LNCaP clone FGC (cell line): ENCODE measurements around the gene FER.
"Not testable (repeated sequence)": the region's sequence is repeated elsewhere in the genome, so short reads cannot be mapped to it uniquely, and the experiment has no call there.

ENCODE experiments used
- DNase-seq: peaks from one replicate; pipeline ENCODE4 v3.0.0-alpha.2; 2011; ENCODE audit warnings: low read depth
- H3K4me3 ChIP-seq: 2 replicates; pipeline ENCODE4 v1.5.1; 2011; ENCODE audit warnings: mild to moderate bottlenecking, low read depth, low read length, control low read depth
- CTCF ChIP-seq: IDR thresholded peaks from 2 replicates; pipeline ENCODE4 v1.5.1; 2012; ENCODE audit warnings: mild to moderate bottlenecking; ENCODE audit not compliant: control insufficient read depth, insufficient read depth; ENCODE audit errors: extremely low read depth

Gene FER

GRCh38 chr5:108878756-108879155 lies 131.1 kb downstream of the FER start:
- TF ChIP-seq CTCF = no peak
- H3K4me3 ChIP-seq = no peak overlapping the region
- no peak for DNase-seq

- no peak for TF ChIP-seq CTCF
- no peak for DNase-seq
- H3K4me3 ChIP-seq = no peak overlapping the region
These were observed 133.4 kb downstream of the FER start for GRCh38 chr5:108881133-108881532.

- no peak overlapping the region for H3K4me3 ChIP-seq
- DNase-seq = no peak
- TF ChIP-seq CTCF = no peak
These were observed 137.0 kb downstream of the FER start for GRCh38 chr5:108884736-108885135.

GRCh38 chr5:108898257-108898656 lies 150.6 kb downstream of the FER start:
- no peak for DNase-seq
- H3K4me3 ChIP-seq = no peak overlapping the region
- no peak for TF ChIP-seq CTCF

GRCh38 chr5:108898707-108899106 lies 151.0 kb downstream of the FER start:
- no peak overlapping the region for H3K4me3 ChIP-seq
- no peak for TF ChIP-seq CTCF
- DNase-seq = no peak

GRCh38 chr5:108899244-108899643 lies 151.5 kb downstream of the FER start:
- not testable (repeated sequence) for DNase-seq, H3K4me3 ChIP-seq

GRCh38 chr5:108900668-108901067 lies 153.0 kb downstream of the FER start:
- no peak for DNase-seq
- no peak for TF ChIP-seq CTCF

GRCh38 chr5:108905805-108906204 lies 158.1 kb downstream of the FER start:
- no peak overlapping the region for H3K4me3 ChIP-seq
- TF ChIP-seq CTCF = no peak
- no peak for DNase-seq

More at GRCh38 chr5:108900668-108901067, 153.0 kb downstream of the FER start:
- H3K4me3 ChIP-seq = no peak overlapping the region
